IPS DF 6.9 (cell line): ENCODE results near the gene VRK3.
"Not testable (repeated sequence)": the region's sequence is repeated elsewhere in the genome, so short reads cannot be mapped to it uniquely, and the experiment has no call there.

ENCODE experiments used
- DNase-seq: peaks from one replicate; pipeline ENCODE4 v3.0.0-alpha.2; 2013; ENCODE audit warnings: low read depth, low spot score
- H3K27ac ChIP-seq: one replicate; pipeline ENCODE4 v1.5.1; 2013; ENCODE audit warnings: low read length, control low read depth
- H3K27me3 ChIP-seq: 2 replicates; pipeline ENCODE4 v1.6.1; 2013; ENCODE audit warnings: mild to moderate bottlenecking, low read length; ENCODE audit not compliant: control insufficient read depth, insufficient read depth
- H3K36me3 ChIP-seq: 2 replicates; pipeline ENCODE4 v1.6.1; 2013; ENCODE audit warnings: low read length; ENCODE audit not compliant: control insufficient read depth, insufficient read depth
- H3K4me1 ChIP-seq: 2 replicates; pipeline ENCODE4 v1.6.1; 2013; ENCODE audit warnings: low read length; ENCODE audit not compliant: control insufficient read depth, insufficient read depth
- H3K4me3 ChIP-seq: 2 replicates; pipeline ENCODE4 v1.5.1; 2013; ENCODE audit warnings: mild to moderate bottlenecking, low read length
- H3K9me3 ChIP-seq: 2 replicates; pipeline ENCODE4 v1.6.1; 2013; ENCODE audit warnings: low read length, inconsistent platforms; ENCODE audit not compliant: control insufficient read depth, insufficient read depth
- WGBS: extraction: QIAGEN DNeasy Blood & Tissue Kit; methylation state at CpG from one replicate; pipeline ENCODE4 v1.1.7; 2013; ENCODE audit warnings: mixed read lengths, missing lambda C conversion rate; ENCODE audit not compliant: insufficient read length, insufficient coverage; 5-methylcytosine and 5-hydroxymethylcytosine counted together

Gene VRK3

GRCh38 chr19:50025022-50025793 lies at the start of gene VRK3:
VRK3 (minus strand) TSS chr19:50025372; CDS start chr19:50016162, 9,210 bp downstream.
- Histone ChIP-seq H3K9me3 (no peaks in the 10 kb centered on the region), H3K4me3 (peak within 1 kb of the TSS; percentile 84), H3K36me3 (no peaks in the 10 kb centered on the region), H3K4me1 (no peaks in the 10 kb centered on the region), H3K27me3 (no peaks in the 10 kb centered on the region), H3K27ac (no peak within 1 kb of the TSS)
- peak; percentile 99 for DNase-seq
- no CpG with 5 or more reads among the region's 59 CpGs for WGBS

- not testable (repeated sequence) for DNase-seq, H3K27ac ChIP-seq, H3K27me3 ChIP-seq, H3K4me1 ChIP-seq, H3K4me3 ChIP-seq, H3K36me3 ChIP-seq
- H3K9me3 ChIP-seq = peaks cover 16% of the 10 kb centered on the region
- no CpG with 5 or more reads among the region's 5 CpGs for WGBS
Observed at GRCh38 chr19:50068382-50068781, 43.2 kb upstream of the VRK3 start.

GRCh38 chr19:50067575-50067974 lies 42.4 kb upstream of the VRK3 start:
- Histone ChIP-seq H3K27me3 (no peaks in the 10 kb centered on the region), H3K9me3 (peaks cover 16% of the 10 kb centered on the region), H3K36me3 (no peaks in the 10 kb centered on the region), H3K27ac (no peak overlapping the region), H3K4me3 (no peak overlapping the region), H3K4me1 (no peaks in the 10 kb centered on the region; the same call in 1 of the 2 replicates)
- WGBS = no CpG with 5 or more reads among the region's 6 CpGs
- DNase-seq = no peak

GRCh38 chr19:50065938-50066337 lies 40.8 kb upstream of the VRK3 start:
- no peak overlapping the region for H3K27ac ChIP-seq
- H3K36me3 ChIP-seq = no peaks in the 10 kb centered on the region
- H3K9me3 ChIP-seq = peaks cover 18% of the 10 kb centered on the region
- DNase-seq = no peak
- no peaks in the 10 kb centered on the region for H3K27me3 ChIP-seq
- no peak overlapping the region for H3K4me3 ChIP-seq
- no peaks in the 10 kb centered on the region; the same call in 1 of the 2 replicates for H3K4me1 ChIP-seq
- no CpG with 5 or more reads among the region's 10 CpGs for WGBS

GRCh38 chr19:50061650-50062049 lies 36.5 kb upstream of the VRK3 start:
- H3K4me3 ChIP-seq = no peak overlapping the region
- no peaks in the 10 kb centered on the region for H3K36me3 ChIP-seq
- no peak overlapping the region for H3K27ac ChIP-seq
- no CpG with 5 or more reads among the region's 5 CpGs for whole genome bisulfite sequencing
- peaks cover 26% of the 10 kb centered on the region for H3K9me3 ChIP-seq
- H3K27me3 ChIP-seq = no peaks in the 10 kb centered on the region
- no peak for DNase-seq
- no peaks in the 10 kb centered on the region for H3K4me1 ChIP-seq

GRCh38 chr19:50060107-50060506 lies 34.9 kb upstream of the VRK3 start:
- Histone ChIP-seq H3K9me3 (peaks cover 18% of the 10 kb centered on the region), H3K36me3 (no peaks in the 10 kb centered on the region), H3K4me1 (no peaks in the 10 kb centered on the region), H3K27ac (no peak overlapping the region), H3K27me3 (no peaks in the 10 kb centered on the region), H3K4me3 (no peak overlapping the region)
- WGBS = no CpG with 5 or more reads among the region's 15 CpGs
- DNase-seq = no peak

- no peaks in the 10 kb centered on the region for H3K27me3 ChIP-seq
- H3K27ac ChIP-seq = no peak overlapping the region
- no peak overlapping the region for H3K4me3 ChIP-seq
- no peaks in the 10 kb centered on the region for H3K36me3 ChIP-seq
- DNase-seq = no peak
- no peaks in the 10 kb centered on the region for H3K4me1 ChIP-seq
- WGBS = no CpG with 5 or more reads among the region's 6 CpGs
- H3K9me3 ChIP-seq = peaks cover 15% of the 10 kb centered on the region
Observed at GRCh38 chr19:50059045-50059444, 33.9 kb upstream of the VRK3 start.

- Histone ChIP-seq H3K4me1 (no peaks in the 10 kb centered on the region), H3K27me3 (no peaks in the 10 kb centered on the region), H3K27ac (no peak overlapping the region), H3K4me3 (no peak overlapping the region), H3K9me3 (peaks cover 15% of the 10 kb centered on the region), H3K36me3 (no peaks in the 10 kb centered on the region)
- no CpG with 5 or more reads among the region's 2 CpGs for WGBS
- DNase-seq = no peak
Observed at GRCh38 chr19:50058425-50058824, 33.3 kb upstream of the VRK3 start.

- Histone ChIP-seq H3K4me3 (no peak overlapping the region), H3K27ac (no peak overlapping the region), H3K9me3 (peaks cover 8% of the 10 kb centered on the region), H3K27me3 (no peaks in the 10 kb centered on the region), H3K4me1 (no peaks in the 10 kb centered on the region), H3K36me3 (0 out of 2 replicates have a peak, but pooled peaks cover 2% of the 10 kb centered on the region)
- DNase-seq = no peak
- no CpG with 5 or more reads among the region's 4 CpGs for WGBS
Observed at GRCh38 chr19:50053119-50053518, 27.9 kb upstream of the VRK3 start.

GRCh38 chr19:50051964-50052363 lies 26.8 kb upstream of the VRK3 start:
- no peak overlapping the region for H3K27ac ChIP-seq
- no CpG with 5 or more reads among the region's 8 CpGs for WGBS

More at GRCh38 chr19:50051964-50052363, 26.8 kb upstream of the VRK3 start:
- peaks cover 13% of the 10 kb centered on the region for H3K9me3 ChIP-seq
- DNase-seq = no peak
- H3K27me3 ChIP-seq = no peaks in the 10 kb centered on the region
- H3K36me3 ChIP-seq = peaks cover 6% of the 10 kb centered on the region; the same call in 1 of the 2 replicates
- H3K4me3 ChIP-seq = no peak overlapping the region
- no peaks in the 10 kb centered on the region for H3K4me1 ChIP-seq
